ENCODE measurements around the gene NEDD4L. TPM values are rescaled to one million over a fixed set of nuclear protein-coding genes. Genes with fewer than 3 reads are reported as not detected.

Gene NEDD4L
- total and polyA plus RNA-seq, 10 of the 15 experiments (the other 5 are each of a cell fraction or from before 2014, with no cell fraction given), result 7.4 to 24.0 (median 17.7) TPM

GRCh38 chr18:58359218-58359617 is 315.2 kb downstream of the NEDD4L start:
- WGBS (ENCODE audit: insufficient coverage, insufficient replicate concordance, low lambda C conversion rate, missing lambda C conversion rate), result 67% methylated on average over 3 of the region's 3 CpGs
- no peak overlapping the region for H3K27ac ChIP-seq (ENCODE audit: control insufficient read depth, insufficient read depth)
- no peaks in the 10 kb centered on the region for H3K4me1 ChIP-seq (ENCODE audit: control insufficient read depth, insufficient read depth, low read length)
- ChIA-PET RAD21 (ENCODE audit: unreplicated experiment) (no interaction called here), POLR2A (no interaction called here), SMC1A (ENCODE audit: uncharacterized antibody, unreplicated experiment) (interaction anchor here (0.7 to 1.0 kb wide), 2 partner anchors 21 to 99 kb away, joined by 3 read pairs; no protein-coding TSS in a partner anchor), CTCF (interaction anchor here (0.6 to 1.0 kb wide), 3 partner anchors 9 to 401 kb away, joined by 3 read pairs; no protein-coding TSS in a partner anchor)
- no peak for DNase-seq (ENCODE audit: low read depth, low spot score)
- H3K4me3 ChIP-seq, result no peak overlapping the region
- H4K20me1 ChIP-seq (ENCODE audit: control insufficient read depth, insufficient read depth), result no peaks in the 10 kb centered on the region
- H3K79me2 ChIP-seq (ENCODE audit: control insufficient read depth, insufficient read depth, low read length), result no peaks in the 10 kb centered on the region
- ATAC-seq, result no peak
- H2AFZ ChIP-seq (ENCODE audit: control insufficient read depth, low read depth, low read length), result no peak overlapping the region
- intact Hi-C loops (cut with micrococcal nuclease; ENCODE audit: unreplicated experiment) (no loop called here), in situ Hi-C loops (cut with MboI) (no loop called here)
- H3K9me3 ChIP-seq (replicated peaks; ENCODE audit: control insufficient read depth, insufficient read depth, low read length), result no peaks in the 10 kb centered on the region
- H3K36me3 ChIP-seq (ENCODE audit: control insufficient read depth in 2 of 2, insufficient read depth in 2 of 2, low read length in 1 of 2), result no peaks in the 10 kb centered on the region
- H3K4me2 ChIP-seq (ENCODE audit: control insufficient read depth, insufficient read depth), result no peak overlapping the region
- H3K27me3 ChIP-seq (replicated peaks in 1 of 2; ENCODE audit: control insufficient read depth in 2 of 2, insufficient read depth in 2 of 2, low read length in 1 of 2), result no peaks in the 10 kb centered on the region
- FAIRE-seq, result no peak
- TF ChIP-seq SRF (IDR thresholded peaks at IDR 0.05; ENCODE audit: low read depth in 2 of 2, low read length in 2 of 2) (no peak), YBX1 (IDR thresholded peaks at IDR 0.05) (no peak), POLR2AphosphoS5 (IDR thresholded peaks at IDR 0.05; ENCODE audit: low read length) (no peak), ZBTB11 (CRISPR knock-in tag; IDR thresholded peaks at IDR 0.05) (no peak), CBX5 (IDR thresholded peaks at IDR 0.05; ENCODE audit: low read depth) (no peak), CHD4 (IDR thresholded peaks at IDR 0.05) (no peak), DPF2 (IDR thresholded peaks at IDR 0.05) (no peak), MAX (IDR thresholded peaks at IDR 0.05; ENCODE audit: low read depth, low read length) (no peak), STAT3 (IDR thresholded peaks at IDR 0.05; ENCODE audit: low read depth, low read length) (no peak), TCF12 (IDR thresholded peaks at IDR 0.05; ENCODE audit: low read depth, low read length) (no peak)
- H3K9ac ChIP-seq (ENCODE audit: control insufficient read depth, insufficient read depth, low read length), result no peak overlapping the region
- BruUV-seq (replicated peaks), result no TSS peak
